Activated T-helper 1 cell treated with anti-CD3 and anti-CD28 coated beads, Interleukin-2, amount 50 U/mL, for 16 hours (primary cell): ENCODE results near the gene TOP3A.
A peak's percentile ranks its signal among the peaks of the same experiment; 100 is the strongest.
"Not testable (repeated sequence)": the region's sequence is repeated elsewhere in the genome, so short reads cannot be mapped to it uniquely, and the experiment has no call there.

Experiments used
- DNase-seq, 2 donors: peaks; one replicate each; pipeline ENCODE4 v3.0.0-alpha.2; 2020; ENCODE audit warnings: low read depth in 1 of 2, low spot score in 1 of 2

Gene TOP3A

GRCh38 chr17:18324140-18325050, 9.6 kb upstream of the TOP3A start:
- DNase-seq = no peak

GRCh38 chr17:18323507-18324139, 8.8 kb upstream of the TOP3A start:
- DNase-seq = no peak

- no peak for DNase-seq
These were observed 8.2 kb upstream of the TOP3A start for GRCh38 chr17:18323007-18323406.

GRCh38 chr17:18322522-18322921, 7.7 kb upstream of the TOP3A start:
- DNase-seq = no peak

- DNase-seq = no peak
These were observed 6.5 kb upstream of the TOP3A start for GRCh38 chr17:18321309-18321708.

- no peak for DNase-seq
These were observed 5.5 kb upstream of the TOP3A start for GRCh38 chr17:18320301-18320700.

- no peak for DNase-seq
These were observed 4.9 kb upstream of the TOP3A start for GRCh38 chr17:18319604-18320256.

GRCh38 chr17:18318771-18319450, 4.1 kb upstream of the TOP3A start:
- DNase-seq = no peak

- DNase-seq = no peak
These were observed 3.3 kb upstream of the TOP3A start for GRCh38 chr17:18318117-18318516.

GRCh38 chr17:18315961-18316360, 1.2 kb upstream of the TOP3A start:
- DNase-seq = no peak

GRCh38 chr17:18315562-18315922, 748 bp upstream of the TOP3A start:
- DNase-seq = peak; percentile 13 to 16

GRCh38 chr17:18314059-18314730, 599 bp downstream of the TOP3A start:
- DNase-seq = no peak

- no peak for DNase-seq
These were observed 5.6 kb downstream of the TOP3A start for GRCh38 chr17:18309202-18309601.

GRCh38 chr17:18303206-18303605, 11.6 kb downstream of the TOP3A start:
- DNase-seq = not testable (repeated sequence)

- DNase-seq = no peak
These were observed 13.9 kb downstream of the TOP3A start for GRCh38 chr17:18300725-18301480.

GRCh38 chr17:18298061-18298460, 16.7 kb downstream of the TOP3A start:
- DNase-seq = not testable (repeated sequence)

GRCh38 chr17:18291718-18292540, 22.9 kb downstream of the TOP3A start:
- no peak for DNase-seq

GRCh38 chr17:18285296-18285695, 29.5 kb downstream of the TOP3A start:
- no peak for DNase-seq

- DNase-seq = no peak
These were observed 33.0 kb downstream of the TOP3A start for GRCh38 chr17:18281788-18282187.
